GM06990 (cell line): ENCODE measurements around the gene ZFYVE26.

Source experiments
- DNase-seq: peaks from one replicate; pipeline ENCODE4 v3.0.0-alpha.2; 2011; ENCODE audit not compliant: insufficient read length; ENCODE audit errors: extremely low read depth
- H3K27me3 ChIP-seq: replicated peaks from 2 replicates; pipeline ENCODE4 v1.6.0; 2011; ENCODE audit warnings: low read length; ENCODE audit not compliant: control insufficient read depth, insufficient read depth
- H3K36me3 ChIP-seq: 2 replicates; pipeline ENCODE4 v1.5.1; 2011; ENCODE audit warnings: low read length; ENCODE audit not compliant: control insufficient read depth, insufficient read depth
- H3K4me3 ChIP-seq: replicated peaks from 2 replicates; pipeline ENCODE4 v1.5.1; 2011; ENCODE audit warnings: low read depth, mild to moderate bottlenecking, control low read depth, low read length
- TF ChIP-seq, protein P1 (sequence below): IDR thresholded peaks from 2 replicates; pipeline ENCODE4 v1.5.1; 2011; ENCODE audit warnings: low read length, control low read depth, mild to moderate bottlenecking, inconsistent platforms; ENCODE audit not compliant: insufficient read depth, poor library complexity, severe bottlenecking

The ZFYVE26 gene

DNA sequence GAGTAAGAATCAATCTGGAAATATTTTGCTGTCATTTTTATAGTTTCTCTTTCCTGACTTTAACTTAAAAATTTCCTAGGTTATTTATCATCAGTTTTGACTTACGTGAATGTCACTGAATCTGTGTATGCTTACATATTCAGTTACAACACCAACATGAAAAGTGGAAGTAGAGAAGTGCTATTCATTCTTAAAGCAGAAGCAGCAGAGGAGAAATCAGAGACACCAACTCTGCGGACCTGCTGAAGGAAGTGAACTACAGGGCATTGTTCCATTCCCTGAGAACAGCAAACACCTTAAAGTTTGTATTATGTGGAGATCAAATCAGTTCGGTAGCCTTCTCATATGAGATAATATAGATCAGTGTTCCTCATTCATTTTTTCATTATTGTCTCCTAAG, 37.3 kb upstream of the ZFYVE26 start:
- no peak for DNase-seq
- TF ChIP-seq, protein P1, sequence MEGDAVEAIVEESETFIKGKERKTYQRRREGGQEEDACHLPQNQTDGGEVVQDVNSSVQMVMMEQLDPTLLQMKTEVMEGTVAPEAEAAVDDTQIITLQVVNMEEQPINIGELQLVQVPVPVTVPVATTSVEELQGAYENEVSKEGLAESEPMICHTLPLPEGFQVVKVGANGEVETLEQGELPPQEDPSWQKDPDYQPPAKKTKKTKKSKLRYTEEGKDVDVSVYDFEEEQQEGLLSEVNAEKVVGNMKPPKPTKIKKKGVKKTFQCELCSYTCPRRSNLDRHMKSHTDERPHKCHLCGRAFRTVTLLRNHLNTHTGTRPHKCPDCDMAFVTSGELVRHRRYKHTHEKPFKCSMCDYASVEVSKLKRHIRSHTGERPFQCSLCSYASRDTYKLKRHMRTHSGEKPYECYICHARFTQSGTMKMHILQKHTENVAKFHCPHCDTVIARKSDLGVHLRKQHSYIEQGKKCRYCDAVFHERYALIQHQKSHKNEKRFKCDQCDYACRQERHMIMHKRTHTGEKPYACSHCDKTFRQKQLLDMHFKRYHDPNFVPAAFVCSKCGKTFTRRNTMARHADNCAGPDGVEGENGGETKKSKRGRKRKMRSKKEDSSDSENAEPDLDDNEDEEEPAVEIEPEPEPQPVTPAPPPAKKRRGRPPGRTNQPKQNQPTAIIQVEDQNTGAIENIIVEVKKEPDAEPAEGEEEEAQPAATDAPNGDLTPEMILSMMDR: no peak
- Histone ChIP-seq H3K27me3 (no peaks in the 10 kb centered on the region), H3K4me3 (no peak overlapping the region), H3K36me3 (no peaks in the 10 kb centered on the region; the same call in 1 of the 2 replicates)

DNA sequence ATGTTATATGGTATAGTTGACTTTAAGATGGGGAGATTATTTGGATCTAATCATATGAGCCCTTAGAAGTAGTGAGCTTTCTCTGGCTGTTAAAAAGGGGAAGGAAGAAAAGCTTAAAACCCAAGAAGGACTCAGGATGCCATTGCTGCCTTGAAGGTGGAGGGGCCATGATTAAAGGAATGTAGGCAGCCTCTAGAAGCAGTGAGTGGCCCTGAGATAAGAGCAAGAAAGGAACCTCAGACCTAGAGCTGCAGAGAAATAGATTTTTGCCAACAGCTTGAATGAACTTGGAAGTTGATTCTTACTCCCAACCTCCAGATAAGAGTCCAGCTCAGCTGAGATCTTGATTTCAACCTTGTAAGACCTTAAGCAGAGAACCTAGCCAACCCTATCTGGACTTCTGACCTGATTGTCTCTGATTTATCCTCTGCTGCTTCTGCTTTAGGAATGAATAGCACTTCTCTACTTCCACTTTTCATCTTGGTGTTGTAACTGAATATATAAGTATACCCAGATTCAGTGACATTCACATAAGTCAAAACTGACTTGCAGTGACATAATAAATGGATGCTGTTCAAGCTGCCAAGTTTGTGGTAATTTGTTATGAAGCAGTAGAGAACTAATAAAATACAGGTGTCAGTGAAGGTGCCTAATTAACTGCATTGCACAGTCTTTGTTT, 36.7 kb upstream of the ZFYVE26 start:
- Histone ChIP-seq H3K27me3 (no peaks in the 10 kb centered on the region), H3K36me3 (no peaks in the 10 kb centered on the region; the same call in 1 of the 2 replicates), H3K4me3 (no peak overlapping the region)
- TF ChIP-seq, protein P1: no peak
- peak; percentile 18 for DNase-seq

DNA sequence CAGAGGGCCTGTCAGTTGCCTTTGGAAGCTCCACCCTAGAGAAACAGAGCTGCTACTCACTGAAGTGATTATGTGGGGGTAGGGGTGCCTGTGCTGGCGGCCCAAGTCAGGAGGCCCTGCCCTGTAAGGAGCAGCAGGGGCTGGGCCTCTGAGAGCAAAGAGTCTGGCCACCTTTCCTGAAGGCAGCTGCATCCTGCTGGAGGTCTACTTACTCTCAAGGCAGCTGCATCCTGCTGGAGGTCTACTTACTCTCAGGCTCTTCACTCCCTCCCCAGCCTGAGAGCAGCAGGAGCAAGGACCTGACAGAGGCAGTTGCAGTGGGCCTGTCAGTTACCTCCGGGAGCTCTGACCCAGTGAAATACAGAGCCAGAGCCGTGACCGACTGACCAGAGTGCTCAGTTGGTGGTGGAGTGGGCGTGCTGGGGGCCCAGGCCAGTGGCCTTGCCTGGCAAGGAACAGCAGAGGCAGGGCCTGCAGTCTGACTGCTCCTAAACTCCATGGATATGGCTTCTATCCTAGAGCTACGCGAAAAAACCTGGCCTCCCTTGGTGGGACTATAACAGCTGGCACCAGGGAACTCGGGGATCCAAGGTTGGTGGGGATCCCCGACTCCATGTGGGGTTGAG, 35.5 kb upstream of the ZFYVE26 start:
- Histone ChIP-seq H3K27me3 (no peaks in the 10 kb centered on the region), H3K36me3 (no peaks in the 10 kb centered on the region; the same call in 1 of the 2 replicates), H3K4me3 (no peak overlapping the region)
- DNase-seq: no peak
- TF ChIP-seq, protein P1: no peak

DNA sequence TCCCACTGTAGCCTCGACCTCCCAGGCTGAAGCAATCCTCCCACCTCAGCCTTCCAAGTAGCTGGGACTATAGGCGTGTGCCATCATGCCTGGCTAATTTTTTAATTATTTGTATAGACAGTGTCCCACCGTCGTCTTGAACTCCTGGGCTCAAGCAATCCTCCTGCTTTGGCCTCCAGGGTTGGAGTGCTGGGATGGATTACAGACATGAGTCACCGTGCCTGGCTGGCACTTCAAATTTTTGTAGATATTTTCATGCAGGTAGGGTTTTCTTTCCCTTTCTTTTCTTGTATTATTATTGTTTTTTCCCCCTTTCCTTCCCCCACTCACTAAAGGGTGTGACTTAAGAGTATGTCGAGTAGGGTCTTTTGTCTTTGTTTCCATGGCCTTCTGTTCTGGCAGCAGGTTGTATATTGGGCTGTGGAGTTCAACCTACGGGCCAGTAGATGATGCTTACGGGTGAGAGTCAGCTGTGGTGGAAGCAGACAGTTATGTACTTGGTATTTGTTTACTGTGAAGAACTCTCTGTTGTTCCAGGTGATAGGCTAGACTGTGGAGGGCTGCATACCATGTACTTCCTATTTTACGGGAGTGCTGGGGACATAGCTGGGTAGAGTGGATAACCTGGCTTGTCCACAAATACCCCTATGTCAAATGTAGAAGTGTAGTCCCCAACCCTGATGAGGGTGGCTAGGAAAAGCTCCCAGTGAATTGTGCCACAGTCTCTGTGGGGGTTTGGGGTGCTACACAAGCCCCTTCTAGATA, 33.9 kb upstream of the ZFYVE26 start:
- TF ChIP-seq, protein P1: no peak
- Histone ChIP-seq H3K4me3 (no peak overlapping the region), H3K36me3 (no peaks in the 10 kb centered on the region; the same call in none of the 2 replicates), H3K27me3 (no peaks in the 10 kb centered on the region)
- DNase-seq: no peak

DNA sequence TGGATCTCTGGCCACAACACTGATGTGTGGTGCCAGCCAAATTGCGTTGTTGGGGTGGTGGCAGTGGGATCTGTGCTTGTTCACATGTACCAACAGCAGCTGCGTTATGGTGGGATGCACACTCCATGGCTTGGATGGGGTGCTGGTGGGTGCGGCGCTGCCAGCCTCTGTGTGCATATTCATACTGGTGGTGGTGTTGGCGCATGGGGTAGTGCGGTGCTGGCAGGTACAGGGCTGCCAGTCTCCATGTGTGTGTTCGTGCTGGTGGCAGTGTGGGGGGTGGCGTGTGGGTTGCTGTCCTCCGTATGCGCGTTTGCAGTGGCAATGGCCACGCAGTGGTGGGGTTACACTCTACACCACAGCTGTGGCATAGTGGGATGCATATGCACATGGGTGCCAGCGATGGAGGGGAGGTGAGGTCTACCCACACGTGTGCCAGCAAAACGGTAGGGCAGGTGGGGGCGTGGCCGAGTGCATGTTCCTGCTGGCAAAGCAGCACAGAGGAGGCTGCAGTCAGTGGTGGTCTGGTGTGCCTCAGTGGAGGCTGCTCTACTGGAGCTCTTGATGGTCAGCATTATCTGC, 29.7 kb upstream of the ZFYVE26 start:
- TF ChIP-seq, protein P1: no peak
- Histone ChIP-seq H3K36me3 (no peaks in the 10 kb centered on the region; the same call in 1 of the 2 replicates), H3K27me3 (no peaks in the 10 kb centered on the region), H3K4me3 (no peak overlapping the region)
- DNase-seq: no peak
